Stimulated activated CD8-positive, alpha-beta memory T cell treated with anti-CD3 and anti-CD28 coated beads, Interleukin-15, amount 100 ng/mL, for 24 hours (primary cell): ENCODE data around the gene TMCC1.
"Not testable (repeated sequence)": the region's sequence is repeated elsewhere in the genome, so short reads cannot be mapped to it uniquely, and the experiment has no call there.

Experiments
- DNase-seq: peaks from one replicate; pipeline ENCODE4 v3.0.0-alpha.2; 2020; ENCODE audit warnings: low read depth

The TMCC1 gene

DNA sequence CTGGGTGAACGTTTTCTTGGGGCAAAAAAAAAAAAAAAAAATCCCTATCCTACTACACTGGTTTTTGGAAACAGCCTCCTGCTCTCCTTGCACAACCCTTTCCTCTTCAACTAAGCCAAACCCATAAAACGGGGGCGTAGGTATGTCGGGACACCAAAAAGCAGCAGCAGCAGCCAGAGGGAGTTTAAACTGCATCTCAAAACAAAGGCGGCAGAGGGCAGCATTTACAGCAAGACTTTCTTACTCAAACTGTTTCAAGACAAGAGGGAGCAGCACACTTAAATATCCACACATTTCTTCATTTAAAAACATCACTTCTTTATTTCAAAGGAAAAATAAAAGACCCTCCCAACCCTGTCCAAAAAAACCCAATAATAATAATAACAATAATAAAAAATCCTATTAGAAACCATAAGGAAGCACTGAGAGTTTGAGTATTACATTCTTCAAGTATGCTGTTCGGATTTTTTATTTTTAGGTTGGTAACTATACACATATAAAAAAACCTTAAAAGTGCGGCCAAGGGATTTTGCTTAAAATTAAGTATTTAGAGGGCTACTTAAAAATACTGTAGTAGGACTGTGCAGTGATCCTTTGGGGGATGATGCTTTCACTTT, 243.1 kb downstream of the TMCC1 start:
- DNase-seq: no peak

DNA sequence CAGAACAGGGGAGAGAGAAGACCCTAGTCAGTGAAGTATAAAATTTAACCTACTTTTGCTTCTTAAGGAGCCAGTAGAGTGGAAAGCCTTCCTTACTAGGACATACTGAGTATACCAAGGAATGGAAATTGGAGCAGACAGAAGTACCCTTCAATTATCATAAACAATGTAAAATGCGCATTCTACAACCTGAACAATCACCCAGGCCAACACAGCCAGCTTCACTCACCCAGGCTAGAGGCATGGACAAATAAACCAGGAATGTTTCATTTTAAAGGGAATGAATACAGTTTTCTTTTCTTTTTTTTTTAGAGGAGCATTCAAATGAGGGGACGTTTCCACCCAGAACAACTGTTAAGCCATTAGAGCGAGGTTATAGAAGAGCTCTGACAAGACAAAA, 245.1 kb downstream of the TMCC1 start:
- no peak for DNase-seq

DNA sequence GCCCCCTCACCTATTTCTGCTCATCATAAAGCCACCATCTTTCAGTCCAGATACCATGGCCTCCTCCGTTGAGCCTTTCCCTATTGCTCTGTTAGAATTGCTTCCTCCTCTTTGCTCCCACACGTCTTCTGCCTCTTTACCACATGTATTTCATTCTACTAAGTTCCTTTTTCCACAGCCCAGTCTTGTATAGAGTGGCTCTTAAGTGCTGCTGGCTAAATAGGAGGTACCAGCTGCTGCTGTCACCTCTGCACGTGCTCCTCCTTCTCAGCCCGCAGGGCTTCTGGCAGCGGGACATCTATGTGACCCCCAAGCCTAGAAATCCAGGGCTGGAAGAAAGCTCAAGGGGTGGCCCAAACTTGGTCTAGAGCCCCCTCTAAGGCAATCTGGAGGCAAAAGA, 248.2 kb downstream of the TMCC1 start:
- DNase-seq: no peak

GRCh38 chr3:129644836-129645235, 248.7 kb downstream of the TMCC1 start:
- DNase-seq: no peak

- DNase-seq: not testable (repeated sequence)
These were observed 251.8 kb downstream of the TMCC1 start for GRCh38 chr3:129641567-129642260.

DNA sequence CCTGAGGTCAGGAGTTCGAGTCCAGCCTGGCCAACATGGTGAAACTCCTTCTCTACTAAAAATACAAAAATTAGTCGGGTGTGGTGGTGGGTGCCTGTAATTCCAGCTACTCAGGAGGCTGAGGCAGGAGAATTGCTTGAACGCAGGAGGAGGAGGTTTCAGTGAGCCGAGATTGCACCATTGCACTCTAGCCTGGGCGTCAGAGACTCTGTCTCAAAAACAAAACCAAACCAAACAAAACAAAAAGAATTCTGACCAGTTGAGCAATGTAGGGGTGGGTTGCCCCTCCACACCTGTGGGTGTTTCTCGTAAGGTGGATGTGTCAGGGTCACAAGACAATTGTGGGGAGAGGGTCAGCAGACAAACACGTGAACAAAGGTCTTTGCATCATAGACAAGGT, 252.5 kb downstream of the TMCC1 start:
- DNase-seq: not testable (repeated sequence)

- DNase-seq: no peak
These were observed 255.0 kb downstream of the TMCC1 start for GRCh38 chr3:129638481-129638880.

GRCh38 chr3:129636082-129636481, 257.4 kb downstream of the TMCC1 start:
- no peak for DNase-seq

- no peak for DNase-seq
These were observed 257.9 kb downstream of the TMCC1 start for GRCh38 chr3:129635656-129636055.

DNA sequence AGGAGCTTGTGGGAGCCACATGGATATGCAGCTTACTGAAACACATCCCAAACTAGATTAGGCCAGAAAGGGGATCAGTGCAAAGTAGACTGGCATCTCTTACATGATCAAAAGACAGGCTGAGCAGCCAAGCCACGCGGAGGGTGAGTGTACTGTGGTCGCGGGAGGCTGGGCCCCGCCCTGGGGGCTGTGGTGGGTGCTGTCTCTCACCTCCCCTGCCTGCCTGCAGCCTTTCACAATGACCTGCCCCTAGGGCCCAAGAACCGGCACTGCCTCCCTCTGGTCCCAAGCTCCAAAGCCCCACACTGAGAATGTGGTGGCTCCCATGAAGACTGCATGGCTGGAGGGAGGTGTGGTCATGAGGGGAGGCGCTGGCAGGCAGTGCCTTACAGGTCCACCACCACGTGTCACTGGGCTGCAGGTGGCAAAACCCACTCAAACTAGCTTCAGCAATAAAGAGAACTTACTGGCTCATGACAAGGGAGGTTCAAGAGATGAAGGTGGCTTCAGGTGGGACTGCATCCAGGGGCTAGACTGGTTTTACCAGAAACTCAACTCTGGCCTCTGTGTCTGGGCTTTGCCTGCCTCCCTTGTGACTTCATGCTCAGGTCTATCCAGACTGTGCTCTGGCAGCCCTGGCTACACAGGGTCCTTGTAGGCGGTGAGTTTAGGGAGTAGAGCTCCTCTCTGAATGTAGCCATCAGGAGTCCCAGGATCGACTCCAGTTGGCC, 259.6 kb downstream of the TMCC1 start:
- no peak for DNase-seq

GRCh38 chr3:129632977-129633376, 260.5 kb downstream of the TMCC1 start:
- no peak for DNase-seq

DNA sequence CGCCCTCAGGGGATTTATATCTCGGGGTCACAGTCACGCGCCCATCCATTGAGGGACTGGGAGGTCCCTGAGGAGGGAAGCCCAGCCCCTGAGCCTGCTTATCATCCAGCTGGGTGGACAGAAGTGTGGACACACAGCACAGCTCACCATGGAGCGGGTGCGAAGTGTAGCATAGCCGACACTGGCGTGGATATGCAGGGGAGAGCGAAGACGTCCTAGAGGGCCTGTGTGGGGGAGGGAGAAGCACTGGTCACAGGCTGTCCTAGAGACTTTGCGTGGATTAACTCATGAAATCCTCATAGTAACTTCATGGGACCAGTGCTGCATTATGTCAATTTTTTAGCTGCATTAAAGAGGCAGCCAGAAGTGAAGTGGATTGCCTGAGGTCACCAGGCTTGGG, 261.0 kb downstream of the TMCC1 start:
- DNase-seq: no peak

- DNase-seq: no peak
These were observed 261.5 kb downstream of the TMCC1 start for GRCh38 chr3:129632056-129632455.

DNA sequence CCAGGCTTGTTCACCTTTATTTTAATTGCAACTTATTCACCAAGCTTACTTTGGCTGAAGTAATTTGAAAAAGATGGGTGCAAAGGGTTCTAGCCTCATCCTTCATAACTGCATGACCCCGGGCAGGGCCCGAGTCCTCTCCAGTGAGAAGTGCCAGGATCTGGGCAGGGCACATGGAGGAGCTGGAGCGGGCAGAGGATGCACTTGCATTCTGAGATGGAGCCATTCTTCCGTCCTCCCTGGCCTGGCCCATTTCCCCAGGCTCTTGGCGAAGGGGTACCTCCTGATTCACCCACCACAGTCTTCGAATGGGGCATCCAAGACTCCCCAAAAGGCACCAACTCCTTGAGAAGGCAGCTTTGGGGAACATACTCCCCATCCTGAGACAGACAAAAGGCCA, 264.5 kb downstream of the TMCC1 start:
- DNase-seq: no peak

DNA sequence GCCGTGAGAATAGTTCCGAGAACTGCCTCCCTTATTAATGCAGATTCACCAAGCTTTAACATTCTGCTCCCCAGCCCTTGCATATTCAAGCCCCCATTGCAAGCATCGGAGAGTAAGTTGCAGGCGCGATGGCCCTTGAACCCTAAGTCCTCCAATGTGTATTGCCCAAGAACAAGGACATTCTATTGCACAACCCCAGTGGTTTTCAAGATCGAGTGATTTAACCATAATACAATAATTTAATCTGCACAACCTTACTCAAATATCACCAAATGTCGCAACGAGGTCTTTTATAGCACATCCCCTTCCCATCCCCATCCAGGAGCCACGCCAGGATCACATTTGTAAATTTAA, 265.4 kb downstream of the TMCC1 start:
- DNase-seq: no peak

- DNase-seq: no peak
These were observed 266.0 kb downstream of the TMCC1 start for GRCh38 chr3:129627350-129628168.

DNA sequence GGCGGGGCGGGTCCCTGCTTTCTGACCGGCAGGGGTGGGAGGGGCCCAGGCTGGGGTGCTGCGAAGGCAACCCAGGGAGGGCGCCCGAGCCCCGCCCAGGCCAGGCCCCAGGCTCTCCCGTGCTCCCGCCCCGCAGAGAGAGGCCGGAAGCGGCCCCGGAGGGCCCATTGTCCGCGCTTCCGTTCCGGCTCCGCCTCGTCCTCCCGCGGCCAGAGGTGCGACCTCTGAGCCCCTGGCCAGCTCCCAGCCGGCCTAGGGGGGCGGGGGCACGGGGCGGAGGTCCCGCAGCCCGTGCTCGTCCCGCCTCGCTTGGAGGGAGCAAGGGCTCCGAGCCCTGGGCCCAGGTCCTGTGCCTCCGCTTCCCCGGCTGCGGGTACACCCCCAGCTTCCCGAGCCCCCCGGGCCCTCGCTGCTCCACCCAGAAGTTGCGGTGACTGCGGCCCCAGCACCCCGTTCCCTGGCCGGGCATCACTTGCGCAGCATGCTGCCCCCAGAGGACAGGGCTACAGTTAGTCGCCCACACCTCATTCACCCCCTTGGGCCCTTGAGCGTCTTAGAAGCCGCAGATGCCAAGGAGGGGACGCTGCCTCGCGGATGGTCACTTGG, 266.7 kb downstream of the TMCC1 start:
- peak; percentile 26 for DNase-seq

GRCh38 chr3:129625072-129625874, 268.2 kb downstream of the TMCC1 start:
- DNase-seq: no peak

- no peak for DNase-seq
These were observed 269.0 kb downstream of the TMCC1 start for GRCh38 chr3:129624347-129625071.

DNA sequence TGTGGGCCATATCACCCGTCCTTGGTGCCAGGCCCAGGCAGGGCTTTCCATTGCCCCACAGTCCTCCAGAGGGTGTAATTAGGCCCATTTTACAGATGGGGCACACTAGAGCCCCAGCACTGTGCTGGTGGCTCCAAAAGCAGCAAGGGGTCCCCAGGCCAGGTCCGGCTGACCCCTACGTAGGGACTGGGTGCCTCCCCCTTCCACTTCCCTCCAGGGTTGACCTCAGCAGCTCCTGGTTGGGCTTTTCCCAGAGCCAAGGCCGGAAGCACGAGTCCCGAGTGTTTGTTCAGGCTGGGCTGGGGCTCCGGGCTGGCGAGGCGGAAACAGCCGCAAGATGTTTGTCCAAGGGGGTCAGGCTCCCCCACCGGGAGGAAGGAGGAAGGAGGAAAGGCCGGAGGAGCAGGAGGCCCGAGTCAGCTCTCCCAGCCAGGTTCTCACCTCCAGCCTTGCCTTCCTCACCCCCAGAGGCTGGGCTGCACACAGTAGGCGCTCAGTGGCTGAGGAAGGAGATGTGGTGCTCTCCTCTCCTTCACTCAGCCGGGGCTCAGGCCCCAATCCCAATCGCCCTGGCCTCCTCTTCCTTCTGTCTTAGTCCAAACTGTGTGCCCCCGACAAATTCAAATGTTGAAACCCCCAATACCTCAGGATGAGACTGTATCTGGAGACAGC, 269.9 kb downstream of the TMCC1 start:
- DNase-seq: no peak
